GM19099 (cell line): ENCODE data around the gene OR2K2.

Experiments
- POLR2A ChIP-seq: IDR thresholded peaks from 3 replicates; pipeline ENCODE4 v1.6.1; 2011; ENCODE audit warnings: low read depth; ENCODE audit not compliant: insufficient read length; ENCODE audit errors: extremely low read depth

Gene OR2K2

DNA sequence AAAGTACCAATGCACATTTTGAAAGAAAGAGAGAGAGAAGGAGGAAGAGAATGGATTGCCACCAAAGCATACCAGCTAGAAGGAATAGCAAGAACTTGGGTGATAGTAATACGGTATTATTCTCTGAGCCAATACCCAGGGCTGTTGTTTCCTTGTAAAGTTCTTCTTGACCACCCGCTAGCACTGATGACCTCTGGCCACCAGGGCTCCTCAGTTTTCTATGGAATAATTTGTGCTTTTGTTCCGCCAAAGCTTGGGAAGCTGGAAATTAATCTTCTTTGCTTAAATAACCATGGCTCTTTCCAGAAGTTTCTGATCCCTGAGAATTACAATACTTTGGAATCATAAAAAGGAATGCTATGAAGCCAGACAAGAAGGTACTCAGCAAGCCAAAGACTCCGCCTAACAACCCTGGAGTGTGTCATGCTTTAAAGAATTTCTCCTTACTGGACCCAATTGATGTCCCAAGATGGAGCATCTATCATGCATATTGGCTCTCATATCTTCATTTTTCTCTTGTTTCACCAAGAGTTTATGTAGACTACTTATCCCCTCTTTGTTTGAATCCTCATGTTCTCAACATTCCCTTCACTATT lies 29.8 kb downstream of the OR2K2 start:
- TF ChIP-seq POLR2A = no peak

DNA sequence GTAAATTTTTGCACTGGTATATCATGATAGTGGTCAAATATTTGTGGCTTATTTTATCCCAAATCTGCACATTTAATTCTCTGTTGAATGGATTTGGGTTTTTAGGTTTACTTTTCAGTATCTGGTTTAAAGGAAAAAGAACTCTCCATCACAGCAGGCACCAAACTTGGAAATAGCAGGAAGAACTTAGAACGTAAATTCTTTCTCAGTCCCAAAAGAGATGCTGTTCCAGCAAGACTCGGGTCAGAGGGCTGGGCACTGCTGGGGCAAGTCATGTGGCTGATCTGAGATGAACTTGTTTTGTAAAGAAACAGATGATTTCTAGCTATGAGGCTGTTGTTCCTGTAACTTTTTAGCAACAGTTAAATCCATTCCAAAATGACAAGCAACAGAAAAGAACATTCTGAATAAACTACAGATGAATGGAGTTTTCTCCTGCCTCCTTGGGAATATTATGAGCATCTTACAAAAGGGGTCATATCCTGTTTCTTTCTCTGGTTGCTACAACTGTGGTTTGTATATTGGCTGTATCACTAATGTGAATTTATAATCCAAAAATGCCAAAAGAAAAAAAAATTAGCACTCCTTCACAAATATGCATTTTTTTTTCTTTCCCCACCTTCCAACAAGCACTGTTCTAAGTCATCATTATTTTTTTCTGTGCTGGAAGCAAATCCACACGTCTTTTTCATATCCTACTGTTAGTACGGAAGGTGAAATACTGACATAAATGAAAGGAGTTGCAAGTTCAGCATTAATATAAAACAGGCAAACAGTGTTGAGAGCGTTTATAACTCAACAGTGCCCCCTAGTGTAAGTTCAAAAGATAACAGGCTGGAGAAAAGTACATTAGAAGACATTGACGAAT lies 31.1 kb downstream of the OR2K2 start:
- TF ChIP-seq POLR2A = no peak

DNA sequence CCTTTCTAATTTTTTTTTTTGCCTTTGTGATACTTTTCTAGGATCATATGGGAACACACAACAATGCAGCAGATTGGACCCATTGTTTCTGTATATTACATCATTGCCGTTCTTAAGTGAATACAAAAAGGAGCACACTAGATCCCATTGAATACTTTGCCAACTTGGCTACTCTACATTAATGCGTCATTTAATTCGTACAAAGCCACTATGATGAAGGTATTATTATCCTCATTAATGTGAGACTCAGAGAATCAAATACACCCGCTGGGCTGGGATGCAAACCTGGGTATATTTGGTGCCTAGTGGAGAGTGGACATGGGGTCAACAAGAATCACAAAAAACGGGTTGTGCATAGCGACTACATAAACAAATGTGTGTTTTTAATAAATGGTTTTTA lies 31.9 kb downstream of the OR2K2 start:
- TF ChIP-seq POLR2A = no peak

DNA sequence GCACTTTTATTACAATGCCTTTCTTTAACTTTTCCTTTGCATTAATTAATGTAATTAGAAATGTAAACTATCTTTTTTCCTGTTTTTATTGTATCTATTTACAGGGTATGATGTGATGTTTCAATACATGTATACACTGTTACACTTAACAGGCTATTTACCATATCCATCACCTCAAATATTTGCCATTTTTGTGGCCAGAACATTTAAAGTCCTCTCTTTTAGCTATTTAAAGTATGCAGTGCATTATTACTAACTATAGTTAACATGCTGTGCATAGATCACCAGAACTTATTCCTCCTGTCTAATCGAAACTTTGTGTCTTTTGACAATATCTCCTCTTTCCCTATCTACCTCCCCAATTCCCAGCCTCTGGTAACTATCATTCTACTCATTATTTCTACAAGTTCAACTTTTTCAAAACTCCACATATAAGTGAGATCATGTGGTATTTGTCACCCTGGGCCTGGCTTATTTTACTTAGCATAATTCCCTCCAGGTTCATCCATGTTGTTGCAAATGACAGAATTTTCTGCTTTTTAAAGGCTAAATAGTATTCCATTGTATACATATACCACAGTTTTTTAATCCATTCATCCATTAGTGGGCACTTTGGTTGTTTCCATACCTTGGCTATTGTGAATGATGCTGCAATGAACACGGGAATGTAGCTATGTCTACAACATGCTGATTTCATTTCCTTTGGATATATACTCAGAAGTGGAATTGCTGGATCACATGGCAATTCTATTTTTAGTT lies 32.8 kb downstream of the OR2K2 start:
- TF ChIP-seq POLR2A = no peak

DNA sequence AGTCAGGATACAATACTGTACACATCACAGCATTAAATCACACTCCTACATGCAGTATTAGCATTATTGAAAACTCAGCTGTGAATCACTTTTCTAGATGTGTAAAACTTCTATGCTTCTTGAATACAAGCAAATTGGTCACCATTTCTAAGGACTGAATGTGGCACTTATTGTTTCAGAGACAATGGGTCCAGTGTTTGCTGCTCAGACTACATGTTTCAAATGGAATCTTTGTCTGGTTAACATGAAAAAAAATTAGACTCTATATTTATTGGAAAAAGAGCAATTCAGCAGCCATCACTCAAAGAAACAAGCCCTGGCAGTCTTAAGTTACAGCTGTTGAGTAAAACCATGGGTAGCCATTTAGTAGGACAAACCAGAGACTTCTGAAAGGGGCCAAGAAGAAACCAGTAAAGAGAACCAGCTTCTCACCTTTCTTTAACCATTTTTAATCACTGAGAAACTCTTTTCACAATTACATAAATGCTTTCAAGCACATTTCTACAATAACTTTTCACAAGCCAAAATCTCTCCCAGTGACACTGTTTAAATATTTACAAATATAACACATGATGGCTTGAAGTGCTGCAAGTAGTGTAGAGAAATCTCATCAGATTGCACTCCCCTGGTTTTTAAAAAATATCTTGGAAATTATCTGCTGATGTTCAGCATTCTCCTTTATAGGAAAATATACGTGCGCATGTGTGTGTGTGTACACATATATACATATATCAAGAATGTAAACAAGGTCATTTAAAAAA lies 35.2 kb downstream of the OR2K2 start:
- TF ChIP-seq POLR2A = no peak

DNA sequence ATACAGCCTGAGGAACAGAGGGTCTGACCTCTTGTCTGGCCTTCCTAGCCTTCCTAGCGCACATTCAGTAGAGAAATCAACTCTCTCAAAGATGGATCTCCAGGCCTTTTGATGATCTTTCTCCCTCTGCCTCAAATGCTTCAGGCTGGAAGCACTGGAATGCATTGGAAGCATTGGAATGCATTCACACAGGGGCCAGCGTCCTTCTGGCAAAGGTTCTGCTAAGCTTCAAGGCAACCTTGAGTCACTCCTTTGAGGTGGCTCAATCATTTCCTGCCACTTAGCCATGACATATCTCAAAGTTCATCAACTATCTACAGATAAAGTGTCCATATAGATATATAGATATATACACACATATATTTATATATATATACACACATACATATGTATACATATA lies 42.9 kb downstream of the OR2K2 start:
- no peak for TF ChIP-seq POLR2A

DNA sequence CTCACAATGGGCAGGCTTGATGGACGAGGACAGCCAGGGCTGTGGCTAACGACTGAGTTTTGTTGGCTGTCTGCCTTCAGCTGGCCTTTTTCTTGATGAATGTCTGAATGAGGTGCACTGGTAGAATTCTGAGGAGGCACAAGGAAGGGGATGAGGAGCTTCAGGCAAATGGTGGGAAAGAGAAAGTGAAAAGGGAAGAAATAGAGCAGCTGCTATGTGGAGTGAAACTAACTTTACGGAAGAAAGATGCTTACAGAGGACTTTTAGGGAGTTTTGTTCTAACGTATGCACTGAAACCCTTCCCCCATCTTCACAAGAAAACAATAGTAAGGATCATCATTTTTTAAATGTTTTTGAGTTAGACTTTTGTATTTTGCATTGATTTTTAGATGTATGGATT lies 45.3 kb downstream of the OR2K2 start:
- no peak for TF ChIP-seq POLR2A

DNA sequence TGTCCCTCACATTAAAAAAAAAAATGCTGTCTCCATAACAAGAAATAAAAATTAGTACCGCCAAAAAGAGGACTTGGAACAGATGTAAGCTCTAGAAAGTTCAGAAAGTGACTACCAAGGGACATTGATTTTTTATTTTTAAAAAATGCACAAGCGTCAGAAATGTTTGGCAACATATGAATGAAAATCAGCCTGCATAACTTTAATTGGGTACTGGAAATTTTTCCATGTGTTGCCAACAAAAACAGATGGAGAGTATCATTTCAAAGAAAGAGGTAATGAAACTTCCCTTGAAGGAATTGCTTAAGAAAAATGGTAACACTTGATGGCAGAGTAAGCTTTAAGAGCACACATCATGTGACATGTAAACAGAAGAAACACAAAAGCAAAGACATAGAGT lies 47.2 kb downstream of the OR2K2 start:
- no peak for TF ChIP-seq POLR2A
